Effector memory CD4-positive, alpha-beta T cell (primary cell): ENCODE data around the gene DSTYK.

Experiments
- DNase-seq, 3 donors: peaks; one replicate each; pipeline ENCODE4 v3.0.0-alpha.2; 2020
- H3K27ac ChIP-seq: 2 replicates; pipeline ENCODE4 v1.7.0; 2013; ENCODE audit warnings: mild to moderate bottlenecking, low read length, moderate library complexity; ENCODE audit not compliant: insufficient read depth, poor library complexity, severe bottlenecking
- H3K27me3 ChIP-seq: replicated peaks from 2 replicates; pipeline ENCODE4 v1.7.0; 2013; ENCODE audit warnings: mild to moderate bottlenecking, low read length; ENCODE audit not compliant: insufficient read depth, control insufficient read depth, poor library complexity, severe bottlenecking
- H3K36me3 ChIP-seq: 2 replicates; pipeline ENCODE4 v1.7.0; 2013; ENCODE audit warnings: mild to moderate bottlenecking, low read length, moderate library complexity; ENCODE audit not compliant: control insufficient read depth, insufficient read depth
- H3K4me1 ChIP-seq: 2 replicates; pipeline ENCODE4 v1.7.0; 2013; ENCODE audit warnings: low read length, mild to moderate bottlenecking; ENCODE audit not compliant: control insufficient read depth, insufficient read depth, poor library complexity, severe bottlenecking
- H3K4me3 ChIP-seq: 2 replicates; pipeline ENCODE4 v1.7.0; 2013; ENCODE audit warnings: low read length, low read depth, mild to moderate bottlenecking; ENCODE audit not compliant: insufficient read depth, poor library complexity, severe bottlenecking
- H3K9me3 ChIP-seq: 2 replicates; pipeline ENCODE4 v1.7.0; 2013; ENCODE audit warnings: mild to moderate bottlenecking, low read length, moderate library complexity; ENCODE audit not compliant: control insufficient read depth

Gene DSTYK

DNA sequence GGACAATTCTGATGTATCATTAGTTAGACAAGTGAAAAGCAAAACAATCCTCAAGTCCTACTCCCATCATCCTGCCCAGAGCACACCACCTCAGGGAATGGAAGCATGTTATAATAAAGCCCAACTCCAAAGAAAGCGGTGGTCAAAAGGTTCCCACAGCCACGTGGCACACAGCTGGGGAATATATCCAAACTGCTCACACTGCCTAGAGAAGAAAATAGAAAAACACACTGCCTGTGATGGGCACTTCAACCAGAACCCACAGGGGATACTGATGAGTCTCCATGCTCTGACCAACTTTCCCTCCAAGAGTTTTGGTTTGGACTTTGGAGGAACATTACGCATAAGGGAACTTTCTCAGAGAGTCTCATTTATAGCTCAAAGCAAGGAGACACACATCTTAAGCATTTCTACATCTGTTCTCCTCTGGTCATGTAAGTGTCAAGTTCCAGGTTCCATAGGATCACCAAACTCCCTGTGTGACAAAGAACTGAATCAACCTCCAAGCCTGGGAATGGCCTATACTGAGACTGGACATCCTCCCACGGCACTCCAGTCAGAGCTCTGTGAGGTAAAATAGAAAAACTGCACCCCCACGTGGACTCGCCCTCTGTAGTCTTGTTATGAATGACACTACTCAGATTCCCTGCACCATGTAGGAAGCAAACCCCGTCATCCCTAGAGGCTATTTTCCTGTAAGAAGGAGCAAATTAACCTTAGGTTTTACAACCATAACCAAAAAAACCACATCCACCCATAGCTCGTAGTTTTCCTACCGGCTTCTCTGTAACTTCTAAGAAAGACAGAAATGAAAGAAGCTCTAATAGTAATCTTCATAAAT, 12.2 kb downstream of the DSTYK start:
- H3K4me1 ChIP-seq: no peaks in the 10 kb centered on the region
- H3K9me3 ChIP-seq: no peaks in the 10 kb centered on the region
- H3K27ac ChIP-seq: no peak overlapping the region
- no peaks in the 10 kb centered on the region for H3K27me3 ChIP-seq
- H3K4me3 ChIP-seq: no peak overlapping the region
- no peaks in the 10 kb centered on the region for H3K36me3 ChIP-seq
- DNase-seq: no peak

DNA sequence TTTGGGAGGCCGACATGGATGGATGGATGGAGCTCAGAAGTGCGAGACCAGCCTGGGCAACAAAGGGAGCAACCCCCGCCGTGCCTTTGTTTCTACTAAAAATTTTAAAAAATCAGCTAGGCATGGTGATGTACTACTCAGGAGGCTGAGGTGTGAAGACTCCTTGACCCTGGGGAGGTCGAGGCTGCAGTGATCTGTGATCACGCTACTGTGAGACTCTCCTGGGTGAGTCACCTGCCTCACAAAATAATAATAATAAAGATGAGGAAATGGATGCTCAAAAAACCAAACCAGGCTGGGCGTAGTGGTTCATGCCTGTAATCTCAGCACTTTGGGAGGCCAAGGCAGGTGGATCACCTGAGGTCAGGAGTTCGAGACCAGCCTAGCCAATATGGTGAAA, 19.2 kb downstream of the DSTYK start:
- no peak overlapping the region for H3K4me3 ChIP-seq
- H3K9me3 ChIP-seq: no peaks in the 10 kb centered on the region
- H3K36me3 ChIP-seq: peaks cover 3% of the 10 kb centered on the region
- no peak overlapping the region for H3K27ac ChIP-seq
- no peak for DNase-seq
- H3K27me3 ChIP-seq: no peaks in the 10 kb centered on the region
- H3K4me1 ChIP-seq: no peaks in the 10 kb centered on the region

DNA sequence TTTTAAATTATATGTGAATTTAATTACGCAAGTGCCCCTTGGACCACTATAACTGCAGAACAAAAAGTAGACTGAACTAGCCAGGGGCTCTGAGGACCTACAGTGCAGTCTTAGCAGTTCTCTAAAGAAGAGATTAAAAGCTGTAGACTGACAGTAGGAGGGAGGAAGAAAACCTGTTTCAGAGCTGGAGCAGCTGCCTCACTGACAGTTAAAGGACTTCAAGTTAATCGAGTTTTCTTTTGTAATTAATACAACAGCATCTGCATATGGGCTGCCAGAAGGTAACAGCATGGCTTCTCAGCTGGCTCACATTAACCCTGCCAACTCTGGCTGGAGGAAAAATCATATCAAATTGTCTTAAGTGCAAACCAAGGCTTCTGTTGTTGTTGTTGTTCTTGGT, 19.9 kb downstream of the DSTYK start:
- Histone ChIP-seq H3K9me3 (no peaks in the 10 kb centered on the region), H3K36me3 (peaks cover 5% of the 10 kb centered on the region), H3K4me1 (no peaks in the 10 kb centered on the region), H3K4me3 (no peak overlapping the region), H3K27me3 (no peaks in the 10 kb centered on the region), H3K27ac (no peak overlapping the region)
- DNase-seq: no peak

DNA sequence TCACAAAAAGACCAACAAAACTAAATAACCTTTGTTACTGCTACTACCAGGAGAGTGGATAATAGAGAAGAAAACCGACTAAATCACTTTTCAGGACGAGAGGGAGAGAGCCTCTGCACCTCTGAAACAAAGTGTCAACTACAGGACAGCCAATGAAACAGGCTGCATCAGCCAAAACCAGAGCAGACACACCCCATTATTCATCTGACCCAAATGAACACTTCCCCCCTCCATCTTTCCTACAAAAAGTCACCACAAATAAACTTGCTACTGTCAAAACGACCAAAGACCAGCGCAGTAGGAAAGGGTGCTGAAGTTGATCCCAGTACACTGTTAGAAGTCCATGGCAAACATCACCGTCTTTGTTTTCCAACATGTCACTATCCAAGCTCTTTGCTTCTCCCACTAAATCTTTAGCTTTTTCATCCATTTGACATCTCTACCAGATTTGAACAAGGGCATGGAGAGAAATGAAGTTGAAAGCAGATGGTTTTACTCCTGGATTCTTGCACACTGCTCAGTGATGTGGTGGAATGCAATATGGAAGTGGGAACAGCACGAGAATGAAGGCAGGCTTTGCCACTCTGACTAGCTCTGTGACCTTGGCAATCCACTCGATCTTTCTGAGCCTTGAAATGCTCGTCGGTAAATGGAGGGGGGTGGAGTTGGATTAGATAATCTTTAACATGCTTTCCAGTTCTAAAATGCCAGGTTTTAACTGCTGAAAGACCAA, 20.5 kb downstream of the DSTYK start:
- Histone ChIP-seq H3K4me1 (no peaks in the 10 kb centered on the region), H3K9me3 (no peaks in the 10 kb centered on the region), H3K27me3 (no peaks in the 10 kb centered on the region), H3K27ac (no peak overlapping the region), H3K4me3 (no peak overlapping the region), H3K36me3 (peaks cover 5% of the 10 kb centered on the region)
- DNase-seq: no peak

DNA sequence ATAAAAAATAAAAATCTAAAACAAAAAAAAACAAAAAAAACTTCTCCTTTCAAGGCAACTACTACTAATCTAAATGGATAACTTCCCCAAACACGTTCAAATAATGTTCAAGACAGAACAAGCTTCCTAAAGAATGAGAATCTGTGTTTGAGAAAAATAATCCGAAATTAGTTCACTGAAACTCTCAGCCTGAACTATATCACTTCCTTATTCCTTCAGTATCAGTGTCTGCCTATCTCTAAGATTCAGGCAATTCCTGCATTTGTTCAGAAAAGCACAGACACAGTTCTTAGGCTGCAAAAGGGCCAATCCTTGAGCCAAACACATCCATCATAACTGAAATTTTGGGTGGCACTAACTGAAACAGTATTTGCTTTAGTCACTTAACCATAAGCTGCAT, 22.4 kb downstream of the DSTYK start:
- no peaks in the 10 kb centered on the region for H3K9me3 ChIP-seq
- H3K27me3 ChIP-seq: no peaks in the 10 kb centered on the region
- H3K27ac ChIP-seq: no peak overlapping the region

DNA sequence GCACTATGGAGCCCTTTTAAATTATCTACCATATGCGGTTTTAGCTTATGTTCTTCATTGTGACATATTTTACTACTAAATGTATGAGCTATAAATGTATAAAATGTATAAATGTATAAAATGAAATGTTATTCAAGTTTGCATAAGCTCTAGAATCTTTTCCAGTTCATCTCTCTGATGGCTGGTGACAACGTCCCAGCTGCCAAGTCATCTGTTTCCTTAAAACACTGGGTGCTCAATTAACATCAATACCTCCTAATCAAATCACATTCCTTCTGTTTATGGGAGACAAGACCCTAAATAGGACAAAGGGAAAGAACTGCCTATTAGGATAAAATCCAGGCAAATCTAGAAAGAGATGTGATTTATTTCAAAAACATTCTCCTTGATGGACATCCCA, 22.9 kb downstream of the DSTYK start:
- no peak overlapping the region for H3K4me3 ChIP-seq
- no peak overlapping the region for H3K27ac ChIP-seq
- DNase-seq: no peak
- peaks cover 11% of the 10 kb centered on the region for H3K36me3 ChIP-seq
- H3K4me1 ChIP-seq: peaks cover 6% of the 10 kb centered on the region
- no peaks in the 10 kb centered on the region for H3K27me3 ChIP-seq
- H3K9me3 ChIP-seq: no peaks in the 10 kb centered on the region

More for the DNA sequence above, 22.4 kb downstream of the DSTYK start:
- H3K36me3 ChIP-seq: peaks cover 11% of the 10 kb centered on the region
- peaks cover 3% of the 10 kb centered on the region for H3K4me1 ChIP-seq
- no peak overlapping the region for H3K4me3 ChIP-seq
- DNase-seq: no peak

DNA sequence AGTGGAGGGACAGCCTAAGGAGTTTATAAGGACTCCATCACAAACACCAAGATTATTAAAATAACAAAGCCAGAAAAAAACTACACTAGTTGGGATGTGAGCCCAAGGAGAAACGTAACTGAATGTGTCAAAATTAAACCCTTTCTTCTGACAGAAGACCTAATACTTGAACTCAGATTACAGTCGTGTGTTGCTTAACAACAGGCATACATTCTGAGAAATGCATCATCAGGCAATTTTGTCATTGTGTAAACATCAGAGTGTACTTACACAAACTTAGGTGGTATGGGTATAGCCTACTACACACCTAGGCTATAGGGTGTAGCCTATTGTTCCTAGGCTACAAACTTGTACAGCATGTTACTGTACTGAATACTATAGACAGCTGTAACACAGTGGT, 23.4 kb downstream of the DSTYK start:
- Histone ChIP-seq H3K36me3 (peaks cover 11% of the 10 kb centered on the region), H3K9me3 (no peaks in the 10 kb centered on the region), H3K27ac (no peak overlapping the region), H3K27me3 (no peaks in the 10 kb centered on the region), H3K4me1 (peaks cover 6% of the 10 kb centered on the region), H3K4me3 (no peak overlapping the region)
- DNase-seq: no peak

DNA sequence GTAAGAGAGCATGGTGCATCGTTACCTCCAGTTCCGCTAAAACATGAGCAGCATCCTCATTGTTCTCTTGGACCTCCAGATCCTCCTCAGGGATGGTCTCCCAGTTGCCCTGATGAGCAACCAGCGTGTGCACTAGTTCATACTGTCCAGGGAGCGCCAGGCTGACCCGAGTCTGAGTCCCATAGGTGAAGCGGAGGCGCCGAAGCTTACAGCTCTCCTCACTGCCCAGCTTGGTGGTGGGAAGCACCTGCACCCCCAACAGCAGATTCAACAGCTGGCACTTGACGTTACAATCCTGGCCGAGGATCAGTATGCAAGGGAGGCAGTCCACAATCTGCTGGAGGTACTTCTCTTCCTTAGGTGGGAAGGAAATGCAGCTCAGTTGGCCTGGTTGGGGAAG, 24.1 kb downstream of the DSTYK start:
- H3K9me3 ChIP-seq: no peaks in the 10 kb centered on the region
- H3K4me3 ChIP-seq: no peak overlapping the region
- H3K27me3 ChIP-seq: no peaks in the 10 kb centered on the region
- H3K4me1 ChIP-seq: peaks cover 6% of the 10 kb centered on the region
- peaks cover 11% of the 10 kb centered on the region for H3K36me3 ChIP-seq
- no peak for DNase-seq
- no peak overlapping the region for H3K27ac ChIP-seq

DNA sequence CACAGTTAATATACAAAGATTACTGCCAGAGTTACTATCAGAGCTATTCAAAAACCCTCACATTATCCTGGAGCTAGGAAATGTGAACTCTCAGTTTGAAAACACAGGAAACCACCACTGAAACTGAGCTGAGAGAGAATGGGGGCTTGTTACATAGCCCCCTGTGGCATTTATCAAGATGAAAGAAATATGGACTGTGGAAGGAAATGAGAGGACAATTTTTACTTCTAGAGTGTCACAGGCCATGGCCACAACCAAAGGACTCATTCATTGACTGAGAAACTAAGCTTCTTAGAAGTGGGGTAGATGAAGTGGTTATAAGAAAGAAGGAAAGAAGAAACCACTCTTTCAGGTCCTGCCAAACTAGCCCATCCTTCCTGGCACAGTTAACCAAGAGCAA, 25.3 kb downstream of the DSTYK start:
- H3K27ac ChIP-seq: no peak overlapping the region
- H3K36me3 ChIP-seq: peaks cover 11% of the 10 kb centered on the region
- H3K4me3 ChIP-seq: no peak overlapping the region
- no peaks in the 10 kb centered on the region for H3K9me3 ChIP-seq
- H3K4me1 ChIP-seq: peaks cover 6% of the 10 kb centered on the region
- no peaks in the 10 kb centered on the region for H3K27me3 ChIP-seq
- no peak for DNase-seq

DNA sequence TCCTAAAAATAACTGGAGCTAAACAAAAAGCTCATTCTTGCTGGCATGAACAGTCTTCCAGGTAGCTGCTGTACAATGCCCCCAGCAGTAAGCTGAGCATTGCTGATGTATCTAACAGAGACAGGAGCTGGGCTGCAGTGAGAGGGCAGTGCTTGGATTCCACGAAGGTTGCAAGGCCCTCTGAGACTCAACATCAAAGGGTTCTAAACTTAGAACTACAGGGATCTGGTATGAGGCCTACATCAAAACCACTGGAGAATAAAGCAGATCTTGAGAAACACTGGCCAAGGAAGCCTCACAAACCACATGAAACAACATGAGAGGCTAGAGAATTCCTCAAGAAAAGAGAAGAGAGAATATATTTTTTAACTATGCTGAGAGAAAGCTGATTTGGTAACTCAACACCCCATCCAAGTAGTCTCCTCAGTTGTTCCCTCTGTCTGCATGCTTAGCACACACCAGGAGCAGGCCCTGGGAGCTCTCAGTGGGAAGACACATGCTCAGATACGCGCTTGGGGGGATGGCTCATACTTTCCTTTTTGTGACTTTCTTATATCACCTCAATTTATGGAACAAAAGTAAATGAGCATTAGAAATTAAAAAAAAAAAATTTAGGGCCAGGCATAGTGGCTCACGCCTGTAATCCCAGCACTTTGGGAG, 27.7 kb downstream of the DSTYK start:
- peaks cover 11% of the 10 kb centered on the region for H3K36me3 ChIP-seq
- no peak overlapping the region for H3K4me3 ChIP-seq
- no peaks in the 10 kb centered on the region for H3K9me3 ChIP-seq
- H3K4me1 ChIP-seq: peaks cover 6% of the 10 kb centered on the region
- DNase-seq: no peak
- H3K27me3 ChIP-seq: no peaks in the 10 kb centered on the region
- H3K27ac ChIP-seq: no peak overlapping the region
